LHCN-M2 (cell line): ENCODE data around the gene AKAP6. TPM values are rescaled to one million over a fixed set of nuclear protein-coding genes. Genes with fewer than 3 reads are reported as not detected.
A peak's percentile ranks its signal among the peaks of the same experiment; 100 is the strongest.

Experiments used
- DNase-seq: peaks from one replicate; pipeline ENCODE4 v3.0.0-alpha.2; 2012; ENCODE audit warnings: low read depth
- total RNA-seq: library from RNA; depleted of rRNA; stranded (reverse); fragments of >200 nt; gene quantifications from 2 replicates; pipeline ENCODE4 v1.2.3, GENCODE V29; 2014

The AKAP6 gene
- total RNA-seq, 1 experiment from 2014 or later, result 2.7 TPM

- no peak for DNase-seq
Observed at GRCh38 chr14:32474478-32475195, 145.5 kb downstream of the AKAP6 start.

GRCh38 chr14:32476532-32476931 lies 147.4 kb downstream of the AKAP6 start:
- no peak for DNase-seq

GRCh38 chr14:32477396-32477795 lies 148.3 kb downstream of the AKAP6 start:
- no peak for DNase-seq

- no peak for DNase-seq
Observed at GRCh38 chr14:32478050-32478449, 149.0 kb downstream of the AKAP6 start.

GRCh38 chr14:32480337-32480736 lies 151.2 kb downstream of the AKAP6 start:
- DNase-seq, result peak; percentile 41

GRCh38 chr14:32481707-32482106 lies 152.6 kb downstream of the AKAP6 start:
- DNase-seq, result no peak

GRCh38 chr14:32491416-32492016 lies 162.4 kb downstream of the AKAP6 start:
- no peak for DNase-seq

GRCh38 chr14:32492457-32492856 lies 163.4 kb downstream of the AKAP6 start:
- no peak for DNase-seq

GRCh38 chr14:32494609-32495434 lies 165.7 kb downstream of the AKAP6 start:
- peak; percentile 70 for DNase-seq

- no peak for DNase-seq
Observed at GRCh38 chr14:32495435-32495734, 166.3 kb downstream of the AKAP6 start.

GRCh38 chr14:32497248-32497647 lies 168.2 kb downstream of the AKAP6 start:
- DNase-seq, result no peak

GRCh38 chr14:32507029-32507984 lies 178.2 kb downstream of the AKAP6 start:
- DNase-seq, result peak; percentile 75

- DNase-seq, result no peak
Observed at GRCh38 chr14:32508281-32508680, 179.2 kb downstream of the AKAP6 start.

- peak; percentile 96 for DNase-seq
Observed at GRCh38 chr14:32509632-32510187, 180.6 kb downstream of the AKAP6 start.

- DNase-seq, result no peak
Observed at GRCh38 chr14:32510815-32511214, 181.7 kb downstream of the AKAP6 start.

- DNase-seq, result no peak
Observed at GRCh38 chr14:32512348-32512747, 183.2 kb downstream of the AKAP6 start.

GRCh38 chr14:32512813-32513212 lies 183.7 kb downstream of the AKAP6 start:
- DNase-seq, result no peak

- no peak for DNase-seq
Observed at GRCh38 chr14:32513571-32514009, 184.5 kb downstream of the AKAP6 start.

- DNase-seq, result no peak
Observed at GRCh38 chr14:32514236-32514635, 185.1 kb downstream of the AKAP6 start.

GRCh38 chr14:32514681-32515080 lies 185.6 kb downstream of the AKAP6 start:
- DNase-seq, result no peak
